Keratinocyte (primary cell): ENCODE measurements around the gene SHISA7.

Experiments used
- EZH2 ChIP-seq: IDR thresholded peaks from one replicate; pipeline ENCODE4 v1.6.1; 2012; ENCODE audit warnings: inconsistent platforms, mild to moderate bottlenecking, low read length, moderate library complexity
- TF ChIP-seq, protein P1 (sequence below), 3 experiments: IDR thresholded peaks in 1 of 3; conservative IDR thresholded peaks in 1 of 3; optimal IDR thresholded peaks in 1 of 3; 2 replicates in 2 of 3; 3 replicates in 1 of 3; pipeline versions ENCODE3 to v1.5.1; 2011; ENCODE audit warnings: low read length in 3 of 3, mild to moderate bottlenecking in 3 of 3, moderate library complexity in 2 of 3, control low read depth in 1 of 3, inconsistent platforms in 1 of 3; ENCODE audit not compliant: insufficient read depth in 2 of 3; ENCODE audit errors: extremely low read depth in 1 of 3

DNA sequence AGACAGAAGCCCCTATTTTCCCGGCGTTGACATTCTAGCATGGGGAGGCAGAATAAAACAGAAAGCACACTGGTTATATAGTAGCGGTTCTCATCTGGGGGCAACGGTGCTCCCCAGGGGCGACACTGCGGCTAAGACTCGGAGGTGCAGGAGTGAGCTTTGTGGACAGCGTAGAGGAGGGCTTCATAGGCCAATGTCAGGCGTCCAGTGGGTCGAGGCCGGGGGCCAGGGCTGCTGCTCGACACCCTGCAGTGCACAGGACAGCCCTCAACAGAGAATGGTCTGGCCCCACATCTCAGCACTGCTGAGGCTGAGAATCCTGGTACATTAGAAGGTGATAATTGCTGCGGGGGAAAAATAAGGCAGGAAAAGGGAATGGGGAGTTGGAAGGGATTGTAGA is 34.8 kb upstream of the SHISA7 start:
- TF ChIP-seq EZH2 = no peak
- TF ChIP-seq, protein P1, sequence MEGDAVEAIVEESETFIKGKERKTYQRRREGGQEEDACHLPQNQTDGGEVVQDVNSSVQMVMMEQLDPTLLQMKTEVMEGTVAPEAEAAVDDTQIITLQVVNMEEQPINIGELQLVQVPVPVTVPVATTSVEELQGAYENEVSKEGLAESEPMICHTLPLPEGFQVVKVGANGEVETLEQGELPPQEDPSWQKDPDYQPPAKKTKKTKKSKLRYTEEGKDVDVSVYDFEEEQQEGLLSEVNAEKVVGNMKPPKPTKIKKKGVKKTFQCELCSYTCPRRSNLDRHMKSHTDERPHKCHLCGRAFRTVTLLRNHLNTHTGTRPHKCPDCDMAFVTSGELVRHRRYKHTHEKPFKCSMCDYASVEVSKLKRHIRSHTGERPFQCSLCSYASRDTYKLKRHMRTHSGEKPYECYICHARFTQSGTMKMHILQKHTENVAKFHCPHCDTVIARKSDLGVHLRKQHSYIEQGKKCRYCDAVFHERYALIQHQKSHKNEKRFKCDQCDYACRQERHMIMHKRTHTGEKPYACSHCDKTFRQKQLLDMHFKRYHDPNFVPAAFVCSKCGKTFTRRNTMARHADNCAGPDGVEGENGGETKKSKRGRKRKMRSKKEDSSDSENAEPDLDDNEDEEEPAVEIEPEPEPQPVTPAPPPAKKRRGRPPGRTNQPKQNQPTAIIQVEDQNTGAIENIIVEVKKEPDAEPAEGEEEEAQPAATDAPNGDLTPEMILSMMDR (optimal IDR thresholded peaks at IDR 0.05 in 1 of 3, IDR thresholded peaks at IDR 0.05 in 1 of 3, conservative IDR thresholded peaks at IDR 0.05 in 1 of 3; ENCODE audit: extremely low read depth in 1 of 3, insufficient read depth in 2 of 3, low read length in 3 of 3) = no peak
